Measurements from ENCODE around the gene FAM174C. TPM values are rescaled to one million over a fixed set of nuclear protein-coding genes. Genes with fewer than 3 reads are reported as not detected.

FAM174C gene
- polyA plus RNA-seq (2012; rRNA removed): 53.5 and 78.0 TPM in 2 replicates
- polyA plus RNA-seq (2012; cell fraction: cytosol; rRNA removed): 35.5 and 51.2 TPM in 2 replicates
- 76.2 and 162 TPM in 2 replicates for polyA plus RNA-seq (2012; cell fraction: nucleus; rRNA removed)

DNA sequence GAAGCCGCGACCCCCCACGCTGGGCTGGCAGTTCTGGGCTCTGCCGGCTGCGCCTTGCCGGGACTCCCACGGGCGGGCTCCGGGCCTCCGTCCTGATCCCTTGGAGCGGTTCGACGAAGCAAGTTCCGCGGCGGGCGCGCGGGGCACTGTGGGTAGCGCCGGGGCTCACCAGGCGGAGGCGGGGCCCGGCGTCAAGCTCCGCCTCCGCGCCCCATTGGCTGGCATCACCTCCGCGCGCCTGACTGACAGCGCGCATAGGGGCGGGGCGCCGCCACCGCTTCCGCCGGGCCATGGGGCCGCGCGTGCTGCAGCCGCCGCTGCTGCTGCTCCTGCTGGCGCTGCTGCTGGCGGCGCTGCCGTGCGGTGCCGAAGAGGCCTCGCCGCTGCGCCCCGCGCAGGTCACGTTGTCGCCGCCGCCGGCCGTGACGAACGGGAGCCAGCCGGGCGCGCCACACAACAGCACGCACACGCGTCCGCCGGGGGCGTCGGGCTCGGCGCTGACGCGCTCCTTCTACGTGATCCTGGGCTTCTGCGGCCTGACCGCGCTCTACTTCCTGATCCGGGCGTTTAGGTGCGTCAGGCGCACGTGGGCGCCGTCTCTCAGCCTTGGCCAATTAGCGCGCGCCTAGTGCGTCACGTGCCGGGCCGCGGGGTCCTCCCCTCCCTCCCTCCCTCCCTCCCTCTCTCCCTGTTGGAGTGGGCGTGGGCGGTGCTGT is at the start of gene FAM174C:
Gene FAM174C, plus strand, starts transcription at position 271 of the 716 bp plus-strand sequence. Its CDS starts 20 bp downstream, at position 291.
- Histone ChIP-seq H3K79me2 (ENCODE audit: insufficient read depth) (peaks cover 60% of the 10 kb centered on the region), H3K27ac (ENCODE audit: low read depth in 2 of 2, low read length in 1 of 2) (peak within 1 kb of the TSS; percentile 92 to 99), H4K20me1 (ENCODE audit: insufficient read depth) (peaks cover 49% of the 10 kb centered on the region), H3F3A (replicated peaks; ENCODE audit: insufficient read depth) (peaks cover 57% of the 10 kb centered on the region), H3K4me2 (peak within 1 kb of the TSS; percentile 100), H3K9me3 (no peaks in the 10 kb centered on the region), H3K27me3 (ENCODE audit: insufficient read depth) (no peaks in the 10 kb centered on the region), H3K36me3 (replicated peaks in 1 of 2; ENCODE audit: control insufficient read depth in 1 of 2, insufficient read depth in 2 of 2, low read length in 1 of 2) (peaks cover 52 to 62% of the 10 kb centered on the region in 2 experiments), H3K4me1 (ENCODE audit: control insufficient read depth in 1 of 2, insufficient read depth in 2 of 2, low read depth in 1 of 2, low read length in 1 of 2) (peaks cover 28 to 42% of the 10 kb centered on the region in 2 experiments; a peak in 1 of 4 replicates), H3K9ac (peak within 1 kb of the TSS; percentile 83), H3K9me2 (no peaks in the 10 kb centered on the region), H3K4me3 (ENCODE audit: low read depth in 2 of 2, low read length in 1 of 2) (peak within 1 kb of the TSS; percentile 72 to 76), H2AFZ (ENCODE audit: low read depth) (no peak within 1 kb of the TSS)
- ChIA-PET CTCF (interaction anchor here (0.6 to 5.8 kb wide), 5 partner anchors 31 to 125 kb away, joined by 3 to 62 read pairs (median 3); no protein-coding TSS in a partner anchor), POLR2A (interaction anchor here (0.9 to 1.0 kb wide), 5 partner anchors 9 to 136 kb away, joined by 3 to 8 read pairs (median 3); no protein-coding TSS in a partner anchor)
- 2% methylated on average over 20 of the region's 98 CpGs for WGBS (ENCODE audit: low lambda C conversion rate)
- peak; percentile 97 for DNase-seq
- TF ChIP-seq MEF2A (IDR thresholded peaks at IDR 0.05; ENCODE audit: borderline replicate concordance, low read depth) (no peak), NRF1 (IDR thresholded peaks at IDR 0.05; ENCODE audit: low read depth, low read length) (no peak), JUND (IDR thresholded peaks at IDR 0.05) (0 out of 2 replicates have a peak, but pooled peaks have one; percentile 23), ELF1 (IDR thresholded peaks at IDR 0.05) (peak; percentile 97), YY1 (IDR thresholded peaks at IDR 0.05; ENCODE audit: low read depth) (no peak), MXI1 (IDR thresholded peaks at IDR 0.05; ENCODE audit: low read depth, low read length) (peak; percentile 40), FOSL2 (IDR thresholded peaks at IDR 0.05; ENCODE audit: borderline replicate concordance, low read depth) (no peak), POLR2AphosphoS5 (IDR thresholded peaks at IDR 0.05; ENCODE audit: low read depth, low read length) (peak; percentile 65), EZH2phosphoT487 (IDR thresholded peaks at IDR 0.05; ENCODE audit: borderline replicate concordance, low read depth) (no peak), GATA2 (CRISPR knock-in tag; IDR thresholded peaks at IDR 0.05) (no peak), GABPA (IDR thresholded peaks at IDR 0.05; ENCODE audit: low read depth) (peak; percentile 59), TCF12 (IDR thresholded peaks at IDR 0.05) (no peak), CHD2 (IDR thresholded peaks at IDR 0.05; ENCODE audit: low read length, partially characterized antibody) (peak; percentile 44), EP300 (IDR thresholded peaks at IDR 0.05; ENCODE audit: borderline replicate concordance in 1 of 2, low read depth in 1 of 2, low read length in 1 of 2) (no peak), TAF1 (IDR thresholded peaks at IDR 0.05; ENCODE audit: borderline replicate concordance, low read depth, low read length) (peak; percentile 59; the same call in 1 of the 2 replicates), NFIC (IDR thresholded peaks at IDR 0.05; ENCODE audit: borderline replicate concordance) (no peak), RCOR1 (IDR thresholded peaks at IDR 0.05; ENCODE audit: low read length) (no peak), RAD21 (IDR thresholded peaks at IDR 0.05; ENCODE audit: low read length) (no peak), SIN3A (IDR thresholded peaks at IDR 0.05; ENCODE audit: borderline replicate concordance, low read depth, low read length) (0 out of 2 replicates have a peak, but pooled peaks have one; percentile 17), FOXJ3 (CRISPR knock-in tag; IDR thresholded peaks at IDR 0.05) (no peak), FOXM1 (IDR thresholded peaks at IDR 0.05; ENCODE audit: low read depth) (no peak)
- TF ChIP-seq, protein P1, sequence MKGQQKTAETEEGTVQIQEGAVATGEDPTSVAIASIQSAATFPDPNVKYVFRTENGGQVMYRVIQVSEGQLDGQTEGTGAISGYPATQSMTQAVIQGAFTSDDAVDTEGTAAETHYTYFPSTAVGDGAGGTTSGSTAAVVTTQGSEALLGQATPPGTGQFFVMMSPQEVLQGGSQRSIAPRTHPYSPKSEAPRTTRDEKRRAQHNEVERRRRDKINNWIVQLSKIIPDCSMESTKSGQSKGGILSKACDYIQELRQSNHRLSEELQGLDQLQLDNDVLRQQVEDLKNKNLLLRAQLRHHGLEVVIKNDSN (IDR thresholded peaks at IDR 0.05; ENCODE audit: borderline replicate concordance, low read depth): peak; percentile 99
- TF ChIP-seq, protein P2, sequence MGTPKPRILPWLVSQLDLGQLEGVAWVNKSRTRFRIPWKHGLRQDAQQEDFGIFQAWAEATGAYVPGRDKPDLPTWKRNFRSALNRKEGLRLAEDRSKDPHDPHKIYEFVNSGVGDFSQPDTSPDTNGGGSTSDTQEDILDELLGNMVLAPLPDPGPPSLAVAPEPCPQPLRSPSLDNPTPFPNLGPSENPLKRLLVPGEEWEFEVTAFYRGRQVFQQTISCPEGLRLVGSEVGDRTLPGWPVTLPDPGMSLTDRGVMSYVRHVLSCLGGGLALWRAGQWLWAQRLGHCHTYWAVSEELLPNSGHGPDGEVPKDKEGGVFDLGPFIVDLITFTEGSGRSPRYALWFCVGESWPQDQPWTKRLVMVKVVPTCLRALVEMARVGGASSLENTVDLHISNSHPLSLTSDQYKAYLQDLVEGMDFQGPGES (IDR thresholded peaks at IDR 0.05; ENCODE audit: low read depth, low read length): no peak
- TF ChIP-seq, protein P3, sequence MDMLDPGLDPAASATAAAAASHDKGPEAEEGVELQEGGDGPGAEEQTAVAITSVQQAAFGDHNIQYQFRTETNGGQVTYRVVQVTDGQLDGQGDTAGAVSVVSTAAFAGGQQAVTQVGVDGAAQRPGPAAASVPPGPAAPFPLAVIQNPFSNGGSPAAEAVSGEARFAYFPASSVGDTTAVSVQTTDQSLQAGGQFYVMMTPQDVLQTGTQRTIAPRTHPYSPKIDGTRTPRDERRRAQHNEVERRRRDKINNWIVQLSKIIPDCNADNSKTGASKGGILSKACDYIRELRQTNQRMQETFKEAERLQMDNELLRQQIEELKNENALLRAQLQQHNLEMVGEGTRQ (IDR thresholded peaks at IDR 0.05; ENCODE audit: borderline replicate concordance, low read depth, low read length): peak; percentile 96
- TF ChIP-seq, protein P4, sequence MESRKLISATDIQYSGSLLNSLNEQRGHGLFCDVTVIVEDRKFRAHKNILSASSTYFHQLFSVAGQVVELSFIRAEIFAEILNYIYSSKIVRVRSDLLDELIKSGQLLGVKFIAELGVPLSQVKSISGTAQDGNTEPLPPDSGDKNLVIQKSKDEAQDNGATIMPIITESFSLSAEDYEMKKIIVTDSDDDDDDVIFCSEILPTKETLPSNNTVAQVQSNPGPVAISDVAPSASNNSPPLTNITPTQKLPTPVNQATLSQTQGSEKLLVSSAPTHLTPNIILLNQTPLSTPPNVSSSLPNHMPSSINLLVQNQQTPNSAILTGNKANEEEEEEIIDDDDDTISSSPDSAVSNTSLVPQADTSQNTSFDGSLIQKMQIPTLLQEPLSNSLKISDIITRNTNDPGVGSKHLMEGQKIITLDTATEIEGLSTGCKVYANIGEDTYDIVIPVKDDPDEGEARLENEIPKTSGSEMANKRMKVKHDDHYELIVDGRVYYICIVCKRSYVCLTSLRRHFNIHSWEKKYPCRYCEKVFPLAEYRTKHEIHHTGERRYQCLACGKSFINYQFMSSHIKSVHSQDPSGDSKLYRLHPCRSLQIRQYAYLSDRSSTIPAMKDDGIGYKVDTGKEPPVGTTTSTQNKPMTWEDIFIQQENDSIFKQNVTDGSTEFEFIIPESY (IDR thresholded peaks at IDR 0.05; ENCODE audit: borderline replicate concordance, low read depth): no peak; the same call in none of the 2 replicates
- TF ChIP-seq, protein P5, sequence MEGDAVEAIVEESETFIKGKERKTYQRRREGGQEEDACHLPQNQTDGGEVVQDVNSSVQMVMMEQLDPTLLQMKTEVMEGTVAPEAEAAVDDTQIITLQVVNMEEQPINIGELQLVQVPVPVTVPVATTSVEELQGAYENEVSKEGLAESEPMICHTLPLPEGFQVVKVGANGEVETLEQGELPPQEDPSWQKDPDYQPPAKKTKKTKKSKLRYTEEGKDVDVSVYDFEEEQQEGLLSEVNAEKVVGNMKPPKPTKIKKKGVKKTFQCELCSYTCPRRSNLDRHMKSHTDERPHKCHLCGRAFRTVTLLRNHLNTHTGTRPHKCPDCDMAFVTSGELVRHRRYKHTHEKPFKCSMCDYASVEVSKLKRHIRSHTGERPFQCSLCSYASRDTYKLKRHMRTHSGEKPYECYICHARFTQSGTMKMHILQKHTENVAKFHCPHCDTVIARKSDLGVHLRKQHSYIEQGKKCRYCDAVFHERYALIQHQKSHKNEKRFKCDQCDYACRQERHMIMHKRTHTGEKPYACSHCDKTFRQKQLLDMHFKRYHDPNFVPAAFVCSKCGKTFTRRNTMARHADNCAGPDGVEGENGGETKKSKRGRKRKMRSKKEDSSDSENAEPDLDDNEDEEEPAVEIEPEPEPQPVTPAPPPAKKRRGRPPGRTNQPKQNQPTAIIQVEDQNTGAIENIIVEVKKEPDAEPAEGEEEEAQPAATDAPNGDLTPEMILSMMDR (IDR thresholded peaks at IDR 0.05): no peak
- TF ChIP-seq, protein P6, sequence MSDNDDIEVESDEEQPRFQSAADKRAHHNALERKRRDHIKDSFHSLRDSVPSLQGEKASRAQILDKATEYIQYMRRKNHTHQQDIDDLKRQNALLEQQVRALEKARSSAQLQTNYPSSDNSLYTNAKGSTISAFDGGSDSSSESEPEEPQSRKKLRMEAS (IDR thresholded peaks at IDR 0.05; ENCODE audit: low read depth): peak; percentile 25

All from SK-N-SH (cell line).